Left ventricle myocardium inferior (tissue), 1 donor: ENCODE results near the gene MKLN1. TPM values are rescaled to one million over a fixed set of nuclear protein-coding genes. Genes with fewer than 3 reads are reported as not detected.
"Not testable (repeated sequence)": the region's sequence is repeated elsewhere in the genome, so short reads cannot be mapped to it uniquely, and the experiment has no call there.

ENCODE experiments used
- DNase-seq: peaks from one replicate; pipeline ENCODE4 v3.0.0-alpha.2; 2020
- H3K27ac ChIP-seq: fragments of 200-600 bp; replicated peaks from 2 replicates; pipeline ENCODE4 v1.8.0; 2021
- H3K27me3 ChIP-seq: fragments of 200-600 bp; 2 replicates; pipeline ENCODE4 v1.8.0; 2021; ENCODE audit warnings: low read depth
- H3K36me3 ChIP-seq: fragments of 200-600 bp; 2 replicates; pipeline ENCODE4 v1.8.0; 2021
- H3K4me1 ChIP-seq: fragments of 200-600 bp; 2 replicates; pipeline ENCODE4 v1.8.0; 2021
- H3K4me3 ChIP-seq: fragments of 200-600 bp; 2 replicates; pipeline ENCODE4 v1.8.0; 2021; ENCODE audit warnings: mild to moderate bottlenecking, moderate library complexity
- H3K9me3 ChIP-seq: fragments of 200-600 bp; replicated peaks from 2 replicates; pipeline ENCODE4 v1.8.0; 2021
- CTCF ChIP-seq: fragments of 200-600 bp; IDR thresholded peaks from 2 replicates; pipeline ENCODE4 v1.8.0; 2021; ENCODE audit warnings: antibody characterized with exemption, mild to moderate bottlenecking, borderline replicate concordance
- intact Hi-C: fragments of 100-400 bp; cut with micrococcal nuclease; formaldehyde crosslinking; loops from one replicate; pipeline ENCODE4 v1.11.0; 2022
- total RNA-seq: library from RNA; stranded (reverse); fragmentation: NEBNext Ultra II Directional; extraction: Animal tissue kit (Norgen Biotek cat#: 25700); gene quantifications from one replicate; pipeline ENCODE4 v1.2.1, GENCODE V29; 2021
- donor health status: DM: no; HTN: yes; CAD: no; lungs with severe emphysema.

Gene MKLN1
- total RNA-seq, 1 donor from 2014 or later = 42.2 TPM

GRCh38 chr7:131331806-131332205 is 4.1 kb downstream of the MKLN1 start:
- H3K27ac ChIP-seq = no peak overlapping the region
- H3K9me3 ChIP-seq = peaks cover 11% of the 10 kb centered on the region
- TF ChIP-seq CTCF = no peak
- no peak for DNase-seq
- H3K4me3 ChIP-seq = no peak overlapping the region
- intact Hi-C loops = no loop called here
- peaks cover 87% of the 10 kb centered on the region for H3K4me1 ChIP-seq
- peaks cover 5% of the 10 kb centered on the region for H3K36me3 ChIP-seq
- H3K27me3 ChIP-seq = no peaks in the 10 kb centered on the region

- intact Hi-C loops, H3K27ac ChIP-seq, DNase-seq, H3K36me3 ChIP-seq, H3K27me3 ChIP-seq, H3K4me3 ChIP-seq: not testable (repeated sequence)
- peaks cover 84% of the 10 kb centered on the region for H3K4me1 ChIP-seq
- H3K9me3 ChIP-seq = peaks cover 21% of the 10 kb centered on the region
Measured at GRCh38 chr7:131332729-131333128, 5.1 kb downstream of the MKLN1 start.

- TF ChIP-seq CTCF = no peak
Measured at GRCh38 chr7:131335639-131336381, 8.1 kb downstream of the MKLN1 start.

GRCh38 chr7:131336956-131337355 is 9.3 kb downstream of the MKLN1 start:
- Histone ChIP-seq H3K9me3 (peaks cover 26% of the 10 kb centered on the region), H3K36me3 (peaks cover 5% of the 10 kb centered on the region), H3K27ac (no peak overlapping the region), H3K27me3 (no peaks in the 10 kb centered on the region), H3K4me1 (peaks cover 81% of the 10 kb centered on the region), H3K4me3 (no peak overlapping the region)
- no peak for DNase-seq
- TF ChIP-seq CTCF = no peak
- intact Hi-C loops = no loop called here

More at GRCh38 chr7:131335639-131336381, 8.1 kb downstream of the MKLN1 start:
- Histone ChIP-seq H3K27me3 (no peaks in the 10 kb centered on the region), H3K36me3 (peaks cover 5% of the 10 kb centered on the region), H3K9me3 (peaks cover 26% of the 10 kb centered on the region), H3K4me1 (peaks cover 86% of the 10 kb centered on the region), H3K4me3 (no peak overlapping the region), H3K27ac (no peak overlapping the region)
- DNase-seq = no peak
- intact Hi-C loops = no loop called here

- Histone ChIP-seq H3K4me3 (no peak overlapping the region), H3K9me3 (peaks cover 26% of the 10 kb centered on the region), H3K36me3 (no peaks in the 10 kb centered on the region), H3K27ac (no peak overlapping the region), H3K4me1 (peaks cover 82% of the 10 kb centered on the region), H3K27me3 (no peaks in the 10 kb centered on the region)
- TF ChIP-seq CTCF = no peak
- DNase-seq = no peak
- intact Hi-C loops = no loop called here
Measured at GRCh38 chr7:131338173-131338572, 10.5 kb downstream of the MKLN1 start.

- no peak for TF ChIP-seq CTCF
- DNase-seq = no peak
- Histone ChIP-seq H3K4me3 (no peak overlapping the region), H3K9me3 (peaks cover 26% of the 10 kb centered on the region), H3K27me3 (no peaks in the 10 kb centered on the region), H3K4me1 (peaks cover 83% of the 10 kb centered on the region), H3K27ac (no peak overlapping the region), H3K36me3 (no peaks in the 10 kb centered on the region)
- intact Hi-C loops = no loop called here
Measured at GRCh38 chr7:131338691-131339390, 11.2 kb downstream of the MKLN1 start.
